LoVo (cell line): ENCODE data around the gene TSPAN1.

Source experiments
- DNase-seq: peaks from one replicate; pipeline ENCODE4 v3.0.0-alpha.2; 2016; ENCODE audit warnings: low spot score

The TSPAN1 gene

DNA sequence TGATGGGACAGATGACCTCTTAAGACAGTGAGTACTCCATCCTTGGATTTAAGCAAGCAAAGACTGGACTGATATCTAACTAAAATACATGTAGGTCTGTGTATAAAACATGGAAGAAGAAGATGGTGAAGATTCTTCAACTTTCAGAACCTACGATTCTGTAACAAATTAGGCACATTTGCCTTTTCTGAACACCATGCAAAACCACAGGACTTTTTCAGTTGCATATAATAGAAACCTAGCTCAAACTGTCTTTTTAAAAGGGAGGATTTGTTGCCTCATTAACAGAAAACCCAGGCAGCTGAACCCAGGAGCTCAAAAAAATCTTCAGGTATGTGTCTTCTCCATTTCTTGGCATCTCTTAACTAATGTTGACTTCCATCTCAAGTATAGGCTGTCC is 14.7 kb upstream of the TSPAN1 start:
- DNase-seq = no peak

DNA sequence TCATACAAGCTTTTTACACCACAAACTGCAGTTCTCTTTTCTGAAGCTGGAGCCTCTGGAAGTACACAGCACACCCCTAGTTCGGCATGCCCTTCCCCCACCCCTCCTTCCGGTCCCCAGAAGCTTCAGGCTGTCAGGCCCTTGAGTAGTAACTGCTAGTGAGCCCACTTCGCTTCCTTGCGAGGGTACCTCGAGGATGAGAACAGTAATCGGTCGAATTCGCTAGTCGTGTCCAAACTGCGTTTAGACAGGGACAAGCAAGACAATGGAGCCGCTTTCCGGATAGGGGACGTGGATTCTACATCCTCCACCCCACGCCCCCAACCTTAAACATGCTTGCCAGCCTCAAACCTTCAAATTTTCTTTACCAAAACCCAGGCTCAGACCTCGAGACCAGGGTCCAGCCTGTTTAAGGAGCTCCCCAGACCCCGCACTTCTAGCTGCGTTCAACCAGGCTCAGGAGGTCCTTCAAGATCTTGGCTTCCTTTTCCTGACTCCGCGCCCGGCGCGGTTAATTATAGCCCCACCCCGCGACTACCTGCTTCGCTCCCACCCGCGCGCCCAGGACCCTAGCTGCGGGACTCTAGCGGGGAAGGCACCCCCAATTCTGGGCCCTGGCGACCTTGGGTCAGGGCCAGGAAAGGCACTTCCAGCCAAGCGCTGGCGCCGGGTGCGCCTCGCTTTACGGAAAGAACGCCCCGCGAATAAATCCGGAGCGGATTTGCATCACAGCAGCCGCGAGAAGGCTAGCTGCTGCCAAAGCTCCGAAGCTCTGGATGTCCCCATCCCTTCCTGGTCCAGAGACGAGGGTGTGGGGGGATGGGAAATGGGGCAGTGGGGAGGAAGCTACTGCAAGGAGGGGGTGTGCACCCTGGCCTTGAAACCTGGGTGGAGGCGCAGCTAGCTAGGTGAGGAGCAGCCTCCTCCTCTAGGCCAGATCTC is 8.1 kb upstream of the TSPAN1 start:
- no peak for DNase-seq

DNA sequence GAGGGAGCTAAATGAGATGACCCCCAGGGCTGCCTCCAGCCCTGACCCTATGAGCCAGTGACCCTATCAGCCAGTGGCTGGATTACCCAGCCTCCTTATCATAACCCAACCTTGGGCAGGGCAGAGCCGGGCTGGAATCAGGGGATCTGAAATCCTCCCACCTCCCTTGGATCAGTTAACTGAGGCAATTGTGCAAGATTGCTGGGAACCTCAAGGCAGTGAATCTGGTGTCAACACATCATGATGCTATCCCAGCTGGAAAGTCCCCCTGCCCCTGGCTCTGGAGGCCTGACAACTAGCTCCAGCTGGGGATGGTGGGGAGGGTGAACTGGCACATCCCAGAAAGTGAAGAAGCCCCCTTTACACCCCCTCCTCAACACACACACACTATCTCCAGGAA is 6.4 kb upstream of the TSPAN1 start:
- no peak for DNase-seq

DNA sequence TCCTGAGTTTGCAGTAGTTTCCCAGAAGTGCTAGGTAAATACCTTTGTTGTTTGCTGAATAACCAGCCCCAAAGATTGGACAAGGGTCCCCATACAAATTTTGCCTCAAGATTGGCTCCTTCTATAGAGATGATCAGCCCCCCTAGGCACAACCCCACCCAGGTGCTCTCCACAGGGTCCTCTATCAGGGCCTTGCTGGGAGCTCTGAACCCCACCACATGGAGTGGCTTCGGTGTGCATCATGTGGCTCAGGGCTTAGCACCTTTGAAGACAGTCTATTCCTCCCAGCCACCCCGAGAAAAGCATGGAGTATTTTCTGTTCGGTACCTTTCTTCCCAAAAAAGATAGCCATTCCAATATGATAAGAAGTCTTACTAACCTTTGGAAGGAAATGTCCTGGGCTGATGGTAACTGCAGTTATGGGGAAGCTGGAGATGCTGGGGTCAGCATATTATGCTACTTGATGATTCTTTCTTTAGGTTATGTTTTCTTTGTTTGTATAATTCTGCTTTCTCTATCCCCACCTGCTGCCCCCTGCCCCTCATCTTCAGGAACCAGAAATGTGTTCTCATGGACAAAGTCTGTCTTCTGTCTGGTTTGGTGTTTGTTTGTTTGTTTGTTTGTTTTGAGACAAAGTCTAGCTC is 5.0 kb upstream of the TSPAN1 start:
- DNase-seq = no peak

DNA sequence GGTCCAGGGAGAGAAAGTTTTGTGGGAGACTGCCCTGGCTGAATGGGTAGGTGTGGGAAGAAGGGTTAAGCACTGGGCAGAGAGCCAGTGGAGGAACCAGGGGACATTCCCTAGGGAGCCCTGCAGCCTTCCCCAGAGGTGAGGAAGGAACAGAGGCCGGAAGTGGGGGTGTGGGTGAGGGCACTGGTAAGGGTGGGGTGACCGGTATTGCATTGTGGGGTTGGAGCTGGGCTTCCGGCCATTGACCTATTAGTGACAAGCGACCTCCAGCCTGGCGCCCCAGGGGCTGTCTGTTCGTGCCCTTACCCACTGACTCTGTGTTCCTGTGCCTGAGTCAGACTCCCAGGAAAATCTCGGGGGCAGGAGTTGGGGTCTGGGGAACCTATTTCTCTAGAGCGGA is 3.5 kb upstream of the TSPAN1 start:
- DNase-seq = no peak

DNA sequence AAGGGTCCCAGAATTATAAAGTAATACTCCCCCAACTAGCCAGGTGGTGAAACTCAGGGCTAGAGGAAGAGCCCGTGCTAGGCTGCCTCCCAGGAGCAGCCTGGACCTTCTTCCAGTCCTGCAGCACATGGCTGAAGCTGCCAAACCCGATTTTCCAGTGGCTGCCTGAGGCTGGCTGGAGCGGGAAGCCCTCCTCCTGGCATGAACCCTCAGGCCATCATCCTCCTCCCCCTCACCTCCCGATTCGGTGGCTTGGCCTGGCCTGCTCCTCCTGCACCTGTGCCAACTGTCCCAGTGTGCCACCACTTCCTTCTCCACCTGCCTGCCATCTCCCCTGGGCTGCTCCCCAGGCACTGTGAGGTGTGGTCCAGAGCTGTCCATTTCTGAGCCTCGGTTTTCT is 3.0 kb upstream of the TSPAN1 start:
- DNase-seq = no peak

DNA sequence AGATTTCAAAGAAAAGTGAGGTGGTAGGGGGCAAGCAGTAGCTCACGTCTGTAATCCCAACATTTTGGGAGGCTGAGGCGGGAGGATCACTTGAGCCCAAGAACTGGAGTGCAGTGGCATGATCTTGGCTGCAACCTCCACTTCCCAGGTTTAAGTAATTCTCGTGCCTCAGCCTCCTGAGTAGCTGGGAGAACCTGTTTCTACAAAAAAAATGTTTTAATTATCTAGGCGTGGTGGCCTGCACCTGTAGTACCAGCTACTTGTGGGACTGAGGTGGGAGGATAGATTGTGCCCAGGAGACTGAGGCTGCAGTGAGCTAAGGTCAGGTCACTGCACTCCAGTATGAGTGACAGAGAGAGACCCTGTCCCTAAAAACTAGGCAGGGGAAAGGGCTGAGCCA is 2.6 kb upstream of the TSPAN1 start:
- no peak for DNase-seq

DNA sequence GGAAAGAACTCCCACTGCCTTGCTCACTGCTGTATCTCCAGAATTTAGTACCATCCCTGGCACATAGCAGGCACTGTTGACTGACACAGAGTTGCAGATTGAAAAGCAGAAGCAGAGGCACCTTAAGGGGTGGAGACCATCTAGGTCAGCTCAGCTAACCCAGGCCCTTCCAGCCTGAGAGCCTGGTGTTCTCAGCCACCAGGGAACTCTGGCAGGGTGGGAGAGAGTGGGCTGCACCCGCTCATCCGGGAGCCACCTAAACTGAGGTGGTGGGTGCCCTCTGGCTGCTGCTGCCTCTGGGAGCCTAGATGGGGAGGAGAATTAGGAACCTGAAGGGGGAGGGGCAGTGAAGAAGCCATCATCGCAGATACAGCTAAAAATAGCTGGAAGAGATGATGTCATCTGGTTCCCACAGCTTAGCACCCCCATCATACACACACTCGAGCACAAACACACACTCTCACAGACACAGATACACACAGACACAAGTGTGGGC is 1.5 kb upstream of the TSPAN1 start:
- DNase-seq = no peak

DNA sequence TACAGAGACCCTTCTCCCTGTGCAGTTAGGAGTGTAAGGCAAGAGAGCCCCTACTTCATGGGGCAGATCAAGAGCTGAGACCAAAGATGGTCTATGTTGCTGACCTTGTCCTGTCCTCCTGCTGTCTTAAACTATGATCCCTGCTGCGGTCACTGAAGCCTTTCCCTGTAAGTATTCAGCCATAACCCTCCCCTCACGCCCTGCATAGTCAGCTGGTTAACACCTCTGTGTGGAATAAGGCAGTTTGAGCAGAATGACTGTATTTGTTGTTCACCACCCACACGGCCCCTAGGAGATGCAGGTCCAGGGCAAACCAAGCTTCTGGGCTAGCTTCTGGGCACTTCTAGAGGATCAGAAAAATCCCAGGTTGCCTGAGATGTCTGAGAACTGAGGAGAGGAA is 356 bp downstream of the TSPAN1 start:
- no peak for DNase-seq

DNA sequence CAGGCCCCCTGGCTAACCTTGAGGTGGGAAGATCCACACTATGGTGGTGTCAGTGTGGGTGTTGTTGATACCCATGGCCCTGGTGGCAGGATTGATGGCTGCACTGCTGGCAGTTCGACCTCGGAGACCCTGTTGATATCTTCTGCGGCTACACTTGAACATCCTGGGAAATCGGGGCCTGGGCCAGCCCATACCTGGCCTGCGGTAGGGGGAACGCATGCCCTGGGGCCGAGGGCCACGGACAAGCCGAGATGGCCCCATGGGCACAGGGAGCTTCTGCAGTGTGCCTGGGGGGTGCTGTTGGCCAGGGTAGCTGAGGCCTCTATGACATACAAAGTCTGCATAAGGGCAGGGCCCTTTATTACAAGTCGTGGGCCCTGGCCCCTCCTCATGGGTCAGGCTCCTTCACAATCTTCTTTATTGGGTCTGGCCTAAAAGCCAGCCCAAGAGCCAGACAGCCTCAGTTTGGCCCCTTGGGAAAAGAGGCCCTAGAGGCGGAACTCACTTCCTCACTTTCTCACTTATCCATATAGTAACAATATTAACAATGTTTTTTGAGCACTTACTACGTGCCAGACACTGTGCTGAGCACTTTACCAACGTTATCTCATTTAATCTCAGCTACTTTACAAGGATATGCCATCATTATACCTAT is 1.5 kb downstream of the TSPAN1 start, which contains the start of gene P3R3URF:
P3R3URF (minus strand) TSS at position 278 of the 655 bp plus-strand sequence; CDS start at position 261, 17 bp downstream.
- DNase-seq = no peak

DNA sequence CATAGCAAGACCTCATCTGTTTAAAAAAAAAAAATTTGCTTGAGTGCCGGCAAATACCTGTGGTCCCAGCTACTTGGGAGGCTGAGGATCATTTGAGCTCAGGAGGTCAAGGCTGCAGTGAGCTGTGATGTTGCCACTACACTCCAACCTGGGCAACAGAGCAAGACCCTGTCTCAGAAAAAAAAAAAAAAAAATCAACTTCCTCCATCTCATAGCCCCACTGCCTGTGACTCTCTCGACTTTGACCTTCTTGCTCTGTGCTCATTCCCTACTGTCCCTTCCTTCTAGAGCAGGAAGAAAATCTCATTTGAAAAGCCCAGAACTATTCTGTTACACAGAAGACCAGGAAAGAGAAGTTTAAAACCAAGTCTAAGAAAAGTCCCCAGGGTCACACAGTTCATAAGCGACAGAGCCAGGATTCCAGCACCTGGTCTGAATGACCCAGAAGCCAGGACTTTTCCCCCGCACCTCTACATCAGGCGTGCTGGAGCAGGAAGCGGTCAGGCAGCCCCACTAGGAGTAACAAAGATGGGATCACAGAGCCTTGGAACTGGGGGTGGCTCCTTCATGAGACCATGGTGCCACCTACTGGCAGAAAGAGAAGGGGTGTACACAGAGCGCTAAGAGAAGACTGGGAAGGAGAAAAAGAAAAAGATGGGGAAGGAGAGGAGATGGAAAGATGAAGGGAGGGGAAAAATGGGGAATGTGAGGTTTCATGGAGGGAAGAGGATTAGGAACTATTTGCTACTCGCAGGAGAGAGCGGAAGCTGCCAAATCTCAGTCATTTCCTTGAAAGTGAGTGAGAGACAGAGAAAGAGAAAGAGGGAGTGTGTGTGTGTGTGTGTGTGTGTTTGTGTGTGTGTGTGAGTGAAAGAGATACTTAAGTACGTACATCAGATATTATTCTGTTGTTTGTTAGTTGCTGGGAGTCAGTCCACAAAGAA is 4.5 kb downstream of the TSPAN1 start:
- peak; percentile 85 for DNase-seq

DNA sequence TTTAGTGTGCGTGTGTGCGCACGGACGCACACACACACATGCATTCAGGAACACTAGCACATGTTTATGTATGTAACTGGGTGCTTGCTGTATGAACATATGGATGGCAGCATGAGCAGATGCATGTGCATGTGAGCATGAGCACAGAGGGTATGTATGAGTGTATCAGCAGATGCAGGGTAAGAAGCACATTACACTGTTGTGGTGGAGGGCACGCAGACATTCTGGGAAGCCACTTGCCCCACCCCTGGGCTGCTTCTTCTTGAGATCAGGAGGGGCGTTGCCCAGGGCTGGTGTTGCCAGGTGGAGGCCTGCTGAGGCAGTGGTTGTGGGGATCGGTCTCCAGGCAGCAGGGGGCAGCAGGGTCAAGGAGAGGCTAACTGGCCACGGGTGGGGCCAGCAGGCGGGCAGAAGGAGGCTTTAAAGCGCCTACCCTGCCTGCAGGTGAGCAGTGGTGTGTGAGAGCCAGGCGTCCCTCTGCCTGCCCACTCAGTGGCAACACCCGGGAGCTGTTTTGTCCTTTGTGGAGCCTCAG is 5.3 kb downstream of the TSPAN1 start:
- peak; percentile 78 for DNase-seq

DNA sequence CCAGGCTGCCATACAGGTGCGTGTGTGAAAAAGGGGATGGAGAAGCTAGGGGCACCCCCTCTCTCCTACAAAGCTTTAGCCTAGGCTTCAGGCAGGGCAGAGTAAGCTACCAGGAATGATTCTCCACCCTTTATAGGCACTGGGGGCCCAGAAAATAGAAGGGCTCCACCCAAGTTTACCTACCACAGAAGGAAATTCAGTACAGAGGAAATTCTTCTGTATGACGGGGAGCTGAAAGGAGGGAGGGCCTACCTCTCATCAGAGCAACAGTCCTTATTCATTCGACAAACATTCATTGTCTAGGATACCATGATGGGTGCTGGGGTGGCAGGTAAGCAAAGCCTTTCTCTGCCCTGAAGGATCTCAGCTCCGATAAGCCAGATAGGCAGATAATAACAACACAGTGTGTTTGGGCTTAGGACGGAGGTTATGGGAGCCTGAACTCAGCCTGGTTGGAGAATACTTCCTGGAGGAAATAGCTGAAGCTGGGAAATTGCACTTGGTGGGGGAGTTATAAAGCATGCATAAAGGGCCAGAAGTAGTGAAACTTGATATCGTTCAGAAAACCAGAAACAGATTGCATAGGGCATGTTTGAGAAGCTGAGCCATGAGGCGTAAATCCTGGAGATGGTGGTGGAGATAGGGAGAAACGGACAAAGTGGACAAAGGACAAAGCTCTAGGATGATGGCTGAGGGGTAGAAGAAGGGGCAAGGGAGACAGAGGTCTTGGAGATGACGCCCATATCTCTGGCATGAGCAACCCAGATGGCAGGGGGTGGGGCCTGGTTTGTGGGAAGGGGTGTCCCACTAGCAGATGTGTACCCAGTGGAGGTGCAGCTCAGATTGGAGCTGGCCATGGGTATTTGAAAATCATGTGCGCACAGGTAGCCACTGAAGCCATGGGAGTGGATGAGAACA is 6.7 kb downstream of the TSPAN1 start:
- no peak for DNase-seq

DNA sequence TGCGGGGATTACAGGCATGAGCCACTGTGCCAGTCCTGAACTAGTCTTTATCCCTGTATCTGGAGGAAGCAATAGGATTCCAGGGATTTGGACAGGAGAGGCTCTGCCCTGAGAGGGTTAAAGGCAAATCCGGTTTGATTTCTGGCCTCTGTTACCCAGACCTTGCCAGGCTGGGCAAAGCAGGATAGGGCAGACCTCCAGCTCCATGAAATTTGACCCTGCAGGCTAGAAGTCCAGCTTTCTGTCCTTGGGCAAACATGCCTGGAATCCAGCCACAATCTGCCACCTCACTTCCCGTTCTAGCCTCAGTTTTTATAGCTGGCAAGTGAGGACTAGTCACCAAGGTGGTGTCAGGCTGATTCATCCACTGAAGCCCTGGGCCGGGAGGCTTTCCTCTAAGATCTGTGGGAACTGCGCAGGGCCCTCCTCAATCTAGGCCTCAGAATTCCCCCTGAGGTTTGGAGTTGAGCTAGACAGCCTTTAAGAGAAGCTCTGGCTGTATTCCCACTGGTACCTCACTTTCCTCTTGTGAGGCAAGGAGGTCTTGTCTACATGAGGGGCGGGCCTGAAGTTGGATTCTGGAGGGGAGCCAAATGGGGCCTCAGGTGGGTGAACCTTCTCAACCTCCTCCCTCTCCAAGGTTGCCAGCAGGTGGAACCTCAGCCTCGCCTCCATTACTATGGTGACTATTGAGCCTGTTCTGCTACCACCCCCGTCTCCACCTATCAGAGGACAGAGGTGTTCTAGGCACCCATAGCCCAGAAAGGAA is 8.4 kb downstream of the TSPAN1 start:
- DNase-seq = peak; percentile 98

DNA sequence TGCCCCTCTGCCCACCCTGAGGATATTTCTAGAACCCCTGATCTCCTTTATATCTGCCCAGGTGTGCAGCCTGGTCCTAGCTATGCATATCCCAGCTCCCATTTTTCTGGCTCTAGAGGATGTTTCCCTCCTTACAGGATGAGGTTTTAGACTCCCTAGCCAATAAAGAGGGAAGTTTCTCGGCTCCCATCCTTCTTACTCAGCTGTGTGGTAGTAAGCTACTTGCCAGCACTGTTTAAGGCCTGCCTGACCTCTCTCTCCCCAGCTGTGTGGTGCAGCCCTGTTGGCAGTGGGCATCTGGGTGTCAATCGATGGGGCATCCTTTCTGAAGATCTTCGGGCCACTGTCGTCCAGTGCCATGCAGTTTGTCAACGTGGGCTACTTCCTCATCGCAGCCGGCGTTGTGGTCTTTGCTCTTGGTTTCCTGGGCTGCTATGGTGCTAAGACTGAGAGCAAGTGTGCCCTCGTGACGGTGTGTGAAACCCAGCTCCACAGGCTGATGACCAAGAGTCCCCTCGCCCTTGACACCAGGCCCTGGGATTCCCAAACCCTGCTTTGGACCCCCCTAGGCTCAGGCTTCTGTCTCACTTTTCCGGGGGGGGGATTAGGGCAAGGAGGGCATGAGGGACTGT is 9.2 kb downstream of the TSPAN1 start:
- no peak for DNase-seq

DNA sequence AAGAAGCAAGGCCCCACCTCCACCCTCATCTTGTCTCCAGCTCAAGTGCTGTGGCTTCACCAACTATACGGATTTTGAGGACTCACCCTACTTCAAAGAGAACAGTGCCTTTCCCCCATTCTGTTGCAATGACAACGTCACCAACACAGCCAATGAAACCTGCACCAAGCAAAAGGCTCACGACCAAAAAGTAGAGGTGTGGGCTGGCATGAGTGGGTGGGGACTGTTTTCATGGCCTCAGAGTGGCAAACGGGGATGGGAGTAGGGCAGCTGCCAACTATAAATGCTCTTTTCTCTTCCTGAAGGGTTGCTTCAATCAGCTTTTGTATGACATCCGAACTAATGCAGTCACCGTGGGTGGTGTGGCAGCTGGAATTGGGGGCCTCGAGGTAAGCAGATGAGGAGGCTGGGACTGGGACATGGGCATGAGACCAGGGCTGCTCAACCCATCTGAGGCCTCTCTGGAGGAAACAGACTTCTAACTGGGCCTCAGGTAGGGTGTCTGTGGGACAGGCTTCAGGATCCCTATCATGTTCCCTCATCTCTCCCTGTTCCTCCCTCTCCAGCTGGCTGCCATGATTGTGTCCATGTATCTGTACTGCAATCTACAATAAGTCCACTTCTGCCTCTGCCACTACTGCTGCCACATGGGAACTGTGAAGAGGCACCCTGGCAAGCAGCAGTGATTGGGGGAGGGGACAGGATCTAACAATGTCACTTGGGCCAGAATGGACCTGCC is 10.2 kb downstream of the TSPAN1 start:
- DNase-seq = no peak

DNA sequence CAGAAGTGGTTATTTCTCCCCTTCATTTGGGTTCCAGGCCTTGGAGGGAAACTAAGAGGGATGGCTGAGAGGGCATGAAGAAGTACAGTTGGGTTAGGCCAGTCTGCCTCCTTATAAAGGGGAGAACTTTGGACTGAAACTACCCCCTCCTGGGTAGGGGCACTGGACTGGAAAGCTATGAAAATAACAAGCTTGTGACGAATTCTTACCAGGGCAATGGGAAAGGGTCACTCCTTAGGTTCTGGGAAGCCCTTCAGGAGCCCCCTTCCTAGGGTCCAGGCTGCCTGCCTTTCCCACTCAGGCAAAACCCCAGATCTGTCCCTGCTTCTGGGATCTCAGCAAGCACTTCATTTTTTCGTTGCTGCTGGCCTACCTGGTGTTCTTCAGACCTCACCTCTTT is 11.2 kb downstream of the TSPAN1 start:
- no peak for DNase-seq
